AG04450 (cell line): ENCODE measurements around the gene CDKN2AIP. TPM values are rescaled to one million over a fixed set of nuclear protein-coding genes. Genes with fewer than 3 reads are reported as not detected.

Experiments
- CTCF ChIA-PET: fragments of 300-600, 350-600 bp; formaldehyde crosslinking; extraction: SDS; loops from one replicate; lab custom pipeline; 2022; ENCODE audit warnings: antibody characterized with exemption, inconsistent platforms; lab: Charles Lee
- POLR2A ChIA-PET: fragments of 350-600 bp; formaldehyde crosslinking; extraction: SDS; loops from one replicate; lab custom pipeline; 2021; ENCODE audit warnings: antibody characterized with exemption, inconsistent platforms; lab: Yijun Ruan, JAX
- DNase-seq: peaks from one replicate; pipeline ENCODE4 v3.0.0-alpha.2; 2011; ENCODE audit warnings: low read depth, low spot score
- H3K27ac ChIP-seq: one replicate; pipeline ENCODE4 v1.5.1; 2012; ENCODE audit warnings: low read depth, low read length, control low read depth
- H3K27me3 ChIP-seq: one replicate; pipeline ENCODE4 v1.6.0; 2012; ENCODE audit warnings: low read length; ENCODE audit not compliant: control insufficient read depth, insufficient read depth
- H3K4me3 ChIP-seq: 2 replicates; pipeline ENCODE4 v1.5.1; 2011; ENCODE audit warnings: mild to moderate bottlenecking, low read depth, low read length, control low read depth
- H3K9me3 ChIP-seq: 2 replicates; pipeline ENCODE4 v1.5.1; 2012; ENCODE audit warnings: low read length; ENCODE audit not compliant: control insufficient read depth, insufficient read depth
- CTCF ChIP-seq: IDR thresholded peaks from 2 replicates; pipeline ENCODE4 v1.5.1; 2011; ENCODE audit warnings: low read depth, low read length, control low read depth, inconsistent platforms
- polyA plus RNA-seq: library from polyadenylated mRNA; depleted of rRNA; stranded (reverse); fragments of >200 nt; gene quantifications from 2 replicates; pipeline ENCODE4 v1.2.3, GENCODE V29; 2011

Gene CDKN2AIP
- polyA plus RNA-seq, 1 experiment: 15.7 TPM

- no peak overlapping the region for H3K4me3 ChIP-seq
- H3K27me3 ChIP-seq: peaks cover 3% of the 10 kb centered on the region
- peaks cover 14% of the 10 kb centered on the region for H3K9me3 ChIP-seq
- CTCF ChIA-PET: no interaction called here
- no peak overlapping the region for H3K27ac ChIP-seq
- POLR2A ChIA-PET: no interaction called here
- DNase-seq: no peak
- TF ChIP-seq CTCF: no peak
Measured at GRCh38 chr4:183434666-183435190, 9.7 kb upstream of the CDKN2AIP start.

- ChIA-PET POLR2A (no interaction called here), CTCF (no interaction called here)
- Histone ChIP-seq H3K4me3 (no peak overlapping the region), H3K9me3 (peaks cover 14% of the 10 kb centered on the region), H3K27ac (no peak overlapping the region), H3K27me3 (peaks cover 3% of the 10 kb centered on the region)
- DNase-seq: no peak
- TF ChIP-seq CTCF: no peak
Measured at GRCh38 chr4:183435803-183436202, 8.6 kb upstream of the CDKN2AIP start.

GRCh38 chr4:183436417-183436816, 8.0 kb upstream of the CDKN2AIP start:
- Histone ChIP-seq H3K27ac (no peak overlapping the region), H3K27me3 (peaks cover 3% of the 10 kb centered on the region), H3K9me3 (peaks cover 14% of the 10 kb centered on the region), H3K4me3 (no peak overlapping the region)
- no peak for TF ChIP-seq CTCF
- ChIA-PET CTCF (no interaction called here), POLR2A (no interaction called here)
- no peak for DNase-seq

- no peak for DNase-seq
- TF ChIP-seq CTCF: no peak
- peaks cover 3% of the 10 kb centered on the region for H3K27me3 ChIP-seq
- CTCF ChIA-PET: interaction anchor here (0.9 to 1.9 kb wide), 2 partner anchors 10 to 175 kb away, joined by 4 to 5 read pairs; no protein-coding TSS in a partner anchor
- H3K9me3 ChIP-seq: peaks cover 14% of the 10 kb centered on the region
- H3K27ac ChIP-seq: no peak overlapping the region
- no peak overlapping the region for H3K4me3 ChIP-seq
- POLR2A ChIA-PET: no interaction called here
Measured at GRCh38 chr4:183437452-183437851, 7.0 kb upstream of the CDKN2AIP start.

- ChIA-PET CTCF (interaction anchor here (1.9 kb wide), 1 partner anchor 176 kb away, joined by 5 read pairs; no protein-coding TSS in a partner anchor), POLR2A (no interaction called here)
- Histone ChIP-seq H3K27me3 (peaks cover 3% of the 10 kb centered on the region), H3K4me3 (no peak overlapping the region), H3K9me3 (peaks cover 9% of the 10 kb centered on the region), H3K27ac (peak overlapping the region; percentile 49)
- no peak for TF ChIP-seq CTCF
- peak; percentile 65 for DNase-seq
Measured at GRCh38 chr4:183438458-183439113, 5.8 kb upstream of the CDKN2AIP start.
